ENCODE measurements around the gene PAX7.

DNA sequence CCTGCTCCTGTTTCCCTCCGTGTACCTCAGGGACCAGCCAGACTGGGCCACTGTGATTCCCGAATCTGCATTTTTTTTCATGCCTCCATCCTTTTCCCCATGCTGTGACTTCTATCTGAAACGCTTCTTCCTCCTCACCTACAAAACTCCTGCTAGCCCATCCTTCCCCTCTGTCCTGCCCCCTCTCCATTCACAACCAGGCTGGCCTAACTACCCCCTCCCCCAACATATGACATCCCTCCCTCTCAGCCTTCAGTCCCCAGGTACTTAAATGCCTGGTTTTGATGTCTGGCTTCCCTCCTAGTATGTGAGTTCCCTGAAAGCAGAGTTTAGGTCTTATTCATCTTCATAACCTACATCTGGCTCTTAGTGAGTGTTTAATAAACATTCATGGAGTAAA lies 146.1 kb downstream of the PAX7 start:
- TF ChIP-seq SIN3A (IDR thresholded peaks at IDR 0.05; ENCODE audit: borderline replicate concordance, insufficient read depth, low read length) (no peak), POLR2AphosphoS5 (IDR thresholded peaks at IDR 0.05; ENCODE audit: low read depth, low read length) (no peak), REST (IDR thresholded peaks at IDR 0.05; ENCODE audit: insufficient read depth in 1 of 2, low read depth in 2 of 2, low read length in 2 of 2) (no peak), TAF1 (IDR thresholded peaks at IDR 0.05; ENCODE audit: borderline replicate concordance, insufficient read depth, low read length) (no peak), FOXP2 (optimal IDR thresholded peaks at IDR 0.05; ENCODE audit: borderline replicate concordance, extremely low read depth, extremely low read length, insufficient read depth) (no peak)

Measured in PFSK-1 (cell line).